B cell (primary cell): ENCODE data around the gene MYO9B. TPM values are rescaled to one million over a fixed set of nuclear protein-coding genes. Genes with fewer than 3 reads are reported as not detected.

Experiments used
- ATAC-seq: fragments of 200-7000 bp; cut with Tn5 transposase; one replicate; pipeline ENCODE4 v1.10.0; 2021; ENCODE audit warnings: low read depth, mild to moderate bottlenecking, moderate number of reproducible peaks, moderate library complexity
- CTCF ChIA-PET: fragments of 350-600 bp; sonication (Branson Sonifier 250); formaldehyde crosslinking; loops from one replicate; lab custom pipeline; 2021; ENCODE audit warnings: antibody characterized with exemption, inconsistent platforms; lab: Charles Lee
- POLR2A ChIA-PET: fragments of 350-600 bp; sonication (Branson Sonifier 250); formaldehyde crosslinking; loops from one replicate; lab custom pipeline; 2021; ENCODE audit warnings: antibody characterized with exemption; lab: Charles Lee
- DNase-seq: peaks from one replicate; pipeline ENCODE4 v3.0.0; 2013
- H2AFZ ChIP-seq: 2 replicates; pipeline ENCODE4 v1.6.1; 2012; ENCODE audit warnings: mild to moderate bottlenecking, low read depth, low read length; ENCODE audit not compliant: insufficient read depth, poor library complexity, severe bottlenecking
- H3K27ac ChIP-seq, 2 donors: 1 replicate in 1 of 2; 2 replicates in 1 of 2; pipeline ENCODE4 v1.5.1; 2012 to 2013; ENCODE audit warnings: low read length in 2 of 2, mild to moderate bottlenecking in 2 of 2, moderate library complexity in 1 of 2
- H3K27me3 ChIP-seq, 4 experiments: fragments of 200-600 bp in 1 of 4; sonication (generic) in 1 of 4; replicated peaks in 1 of 4; 1 replicate in 2 of 4; 2 replicates in 2 of 4; pipeline versions ENCODE4 v1.6.1 to v1.7.0; 2013 to 2016; ENCODE audit warnings: low read length in 3 of 4, mild to moderate bottlenecking in 2 of 4, mixed read lengths in 1 of 4, moderate library complexity in 1 of 4; ENCODE audit not compliant: insufficient read depth in 4 of 4, control insufficient read depth in 3 of 4; ENCODE audit errors: control extremely low read depth in 1 of 4
- H3K36me3 ChIP-seq, 2 experiments: replicated peaks in 1 of 2; 1 replicate in 1 of 2; 2 replicates in 1 of 2; pipeline versions ENCODE4 v1.6.1 to v1.7.1; 2013; ENCODE audit warnings: low read length in 1 of 2; ENCODE audit not compliant: insufficient read depth in 2 of 2, control insufficient read depth in 1 of 2; ENCODE audit errors: control extremely low read depth in 1 of 2, extremely low read depth in 1 of 2
- H3K4me1 ChIP-seq, 2 donors: fragments of 200-600 bp in 1 of 2; sonication (generic) in 1 of 2; 1 replicate in 1 of 2; 2 replicates in 1 of 2; pipeline versions ENCODE4 v1.5.1 to v1.6.1; 2013 to 2017; ENCODE audit warnings: low read length in 2 of 2; ENCODE audit not compliant: control insufficient read depth in 2 of 2, insufficient read depth in 2 of 2
- H3K4me2 ChIP-seq: replicated peaks from 2 replicates; pipeline ENCODE3; 2012; ENCODE audit warnings: mild to moderate bottlenecking, low read depth, low read length; ENCODE audit not compliant: poor library complexity, severe bottlenecking
- H3K4me3 ChIP-seq, 5 experiments: fragments of 200-600 bp in 1 of 5; sonication (generic) in 1 of 5; 1 replicate in 3 of 5; 2 replicates in 2 of 5; pipeline versions ENCODE4 v1.5.1 to v1.7.0; 2011 to 2016; ENCODE audit warnings: low read length in 4 of 5, mild to moderate bottlenecking in 4 of 5, low read depth in 2 of 5, control low read depth in 1 of 5, moderate library complexity in 1 of 5; ENCODE audit not compliant: insufficient read depth in 1 of 5; ENCODE audit errors: control extremely low read depth in 1 of 5, extremely low read depth in 1 of 5
- H3K79me2 ChIP-seq: fragments of 200-600 bp; sonication (generic); one replicate; pipeline ENCODE4 v1.6.0; 2016; ENCODE audit warnings: low read length; ENCODE audit not compliant: control insufficient read depth, insufficient read depth
- H3K9ac ChIP-seq: fragments of 200-600 bp; sonication (generic); 2 replicates; pipeline ENCODE4 v1.6.1; 2017; ENCODE audit warnings: mild to moderate bottlenecking, low read length, moderate library complexity
- H3K9me3 ChIP-seq, 3 donors: one replicate each; pipeline versions ENCODE4 v1.6.1 to v1.7.1; 2013; ENCODE audit warnings: low read length in 2 of 3; ENCODE audit not compliant: control insufficient read depth in 2 of 3, insufficient read depth in 1 of 3; ENCODE audit errors: control extremely low read depth in 1 of 3
- H4K20me1 ChIP-seq: 2 replicates; pipeline ENCODE4 v1.6.0; 2012; ENCODE audit warnings: mild to moderate bottlenecking, low read length; ENCODE audit not compliant: insufficient read depth, control insufficient read depth, poor library complexity, severe bottlenecking
- H3K27ac Mint-ChIP-seq: one replicate; pipeline ENCODE4 v1.8.0; 2021; ENCODE audit warnings: mixed read lengths
- H3K27me3 Mint-ChIP-seq: one replicate; pipeline ENCODE4 v1.8.0; 2021; ENCODE audit warnings: mixed read lengths
- H3K4me1 Mint-ChIP-seq: one replicate; pipeline ENCODE4 v1.8.0; 2021; ENCODE audit warnings: mixed read lengths
- H3K4me3 Mint-ChIP-seq: one replicate; pipeline ENCODE4 v1.8.0; 2021; ENCODE audit warnings: mixed read lengths
- H3K9me3 Mint-ChIP-seq: one replicate; pipeline ENCODE4 v1.8.0; 2022; ENCODE audit warnings: mixed read lengths; ENCODE audit not compliant: insufficient read depth
- CTCF ChIP-seq: fragments of 200-600 bp; IDR thresholded peaks from one replicate; pipeline ENCODE4 v1.8.0; 2022; ENCODE audit warnings: antibody characterized with exemption, mild to moderate bottlenecking
- EZH2 ChIP-seq: IDR thresholded peaks from 2 replicates; pipeline ENCODE4 v1.6.1; 2012; ENCODE audit warnings: borderline replicate concordance, low read depth, mild to moderate bottlenecking, moderate library complexity, low read length; ENCODE audit not compliant: insufficient read depth, poor library complexity, severe bottlenecking
- WGBS: methylation state at CpG from one replicate; pipeline ENCODE4 v1.1.5; 2013; ENCODE audit warnings: missing lambda C conversion rate; ENCODE audit not compliant: insufficient coverage; 5-methylcytosine and 5-hydroxymethylcytosine counted together
- intact Hi-C: fragments of 100-400 bp; cut with micrococcal nuclease; formaldehyde crosslinking; loops from one replicate; pipeline ENCODE4 v1.10.0; 2022
- polyA plus RNA-seq: library from polyadenylated mRNA; depleted of rRNA; stranded (reverse); fragments of >200 nt; gene quantifications from 2 replicates; pipeline ENCODE4 v1.2.3, GENCODE V29; 2012
- total RNA-seq, 2 donors: library from RNA; stranded (reverse); fragments of 120-200 nt in 1 of 2; gene quantifications; 1 replicate in 1 of 2; 2 replicates in 1 of 2; pipeline versions ENCODE4 v1.2.3 to v1.2.4, GENCODE V29; 2013 to 2022

Gene MYO9B
- total and polyA plus RNA-seq, 2 donors (not counting 1 experiment from before 2014, with no cell fraction given): 256 to 273 TPM

GRCh38 chr19:17163652-17164051 is 88.1 kb downstream of the MYO9B start:
- no peaks in the 10 kb centered on the region for H3K27me3 ChIP-seq
- H3K4me2 ChIP-seq: no peak overlapping the region
- H3K27me3 Mint-ChIP-seq: no peaks in the 10 kb centered on the region
- DNase-seq: no peak
- no peaks in the 10 kb centered on the region for H3K4me1 ChIP-seq
- peaks cover 0 to 10% (median 0%) of the 10 kb centered on the region in 3 donors for H3K9me3 ChIP-seq
- TF ChIP-seq CTCF (no peak), EZH2 (no peak)
- 83% methylated on average over 1 of the region's 4 CpGs for WGBS
- H2AFZ ChIP-seq: no peak overlapping the region
- H3K79me2 ChIP-seq: peaks cover 9% of the 10 kb centered on the region
- H3K27ac Mint-ChIP-seq: no peak overlapping the region
- intact Hi-C loops: no loop called here
- H3K4me3 ChIP-seq: no peak overlapping the region
- no peak overlapping the region for H3K9ac ChIP-seq
- peaks cover 14 to 79% of the 10 kb centered on the region in 2 experiments for H3K36me3 ChIP-seq
- no peak for ATAC-seq
- no peaks in the 10 kb centered on the region for H3K4me1 Mint-ChIP-seq
- H3K9me3 Mint-ChIP-seq: no peaks in the 10 kb centered on the region
- POLR2A ChIA-PET: interaction anchor here (0.6 kb wide), 1 partner anchor 20 kb away, joined by 4 read pairs; no protein-coding TSS in a partner anchor
- H3K27ac ChIP-seq: no peak overlapping the region
- no peak overlapping the region for H3K4me3 Mint-ChIP-seq
- CTCF ChIA-PET: interaction anchor here (0.6 to 0.8 kb wide), 4 partner anchors 17 to 219 kb away, joined by 3 to 4 read pairs (median 4); no protein-coding TSS in a partner anchor
- peaks cover 5% of the 10 kb centered on the region for H4K20me1 ChIP-seq

- no peak for ATAC-seq
- H3K27ac Mint-ChIP-seq: no peak overlapping the region
- peaks cover 16 to 79% of the 10 kb centered on the region in 2 experiments for H3K36me3 ChIP-seq
Observed at GRCh38 chr19:17164639-17165038, 89.1 kb downstream of the MYO9B start.

More at GRCh38 chr19:17164639-17165038, 89.1 kb downstream of the MYO9B start:
- no peak overlapping the region for H2AFZ ChIP-seq
- H3K27ac ChIP-seq: no peak overlapping the region
- Mint-ChIP-seq H3K27me3 (no peaks in the 10 kb centered on the region), H3K4me1 (no peaks in the 10 kb centered on the region), H3K4me3 (no peak overlapping the region), H3K9me3 (no peaks in the 10 kb centered on the region)
- intact Hi-C loops: no loop called here
- no peak for DNase-seq
- H3K4me1 ChIP-seq: no peaks in the 10 kb centered on the region
- no CpG with 5 or more reads among the region's 7 CpGs for WGBS
- ChIA-PET POLR2A (no interaction called here), CTCF (interaction anchor here (1.2 kb wide), 1 partner anchor 11 kb away, joined by 5 read pairs; no protein-coding TSS in a partner anchor)
- peaks cover 12% of the 10 kb centered on the region for H3K79me2 ChIP-seq
- H3K9ac ChIP-seq: no peak overlapping the region
- H3K4me3 ChIP-seq: no peak overlapping the region
- H3K27me3 ChIP-seq: no peaks in the 10 kb centered on the region
- no peak for TF ChIP-seq CTCF
- no peak for TF ChIP-seq EZH2
- peaks cover 0 to 7% (median 0%) of the 10 kb centered on the region in 3 donors for H3K9me3 ChIP-seq
- H4K20me1 ChIP-seq: peaks cover 5% of the 10 kb centered on the region
- no peak overlapping the region for H3K4me2 ChIP-seq
